Measurements from ENCODE around the gene ANXA3. TPM values are rescaled to one million over a fixed set of nuclear protein-coding genes. Genes with fewer than 3 reads are reported as not detected.

Gene ANXA3
- polyA plus RNA-seq, 1 of the 3 experiments (the other 2 are of a cell fraction): 13.8 TPM

- Histone ChIP-seq H2AFZ (ENCODE audit: low read depth) (no peak overlapping the region), H3K9me2 (no peaks in the 10 kb centered on the region), H3K9ac (no peak overlapping the region), H4K20me1 (ENCODE audit: insufficient read depth) (no peaks in the 10 kb centered on the region), H3K4me3 (ENCODE audit: low read depth in 2 of 2, low read length in 1 of 2) (no peak overlapping the region), H3K79me2 (ENCODE audit: insufficient read depth) (no peaks in the 10 kb centered on the region), H3F3A (replicated peaks; ENCODE audit: insufficient read depth) (peaks cover 10% of the 10 kb centered on the region), H3K4me2 (no peak overlapping the region), H3K36me3 (replicated peaks in 1 of 2; ENCODE audit: control insufficient read depth in 1 of 2, insufficient read depth in 2 of 2, low read length in 1 of 2) (no peaks in the 10 kb centered on the region), H3K4me1 (ENCODE audit: control insufficient read depth in 1 of 2, insufficient read depth in 2 of 2, low read depth in 1 of 2, low read length in 1 of 2) (peaks cover 4 to 6% of the 10 kb centered on the region in 2 experiments), H3K27me3 (ENCODE audit: insufficient read depth) (no peaks in the 10 kb centered on the region), H3K27ac (ENCODE audit: low read depth in 2 of 2, low read length in 1 of 2) (no peak overlapping the region), H3K9me3 (no peaks in the 10 kb centered on the region)
- POLR2A ChIA-PET: interaction anchor here (0.6 kb wide), 1 partner anchor 13 kb away, joined by 3 read pairs; no protein-coding TSS in a partner anchor
- no peak for TF ChIP-seq GABPA (IDR thresholded peaks at IDR 0.05; ENCODE audit: low read depth)
- 0 out of 2 replicates have a peak, but pooled peaks have one; percentile 8 for TF ChIP-seq GATA2 (CRISPR knock-in tag; IDR thresholded peaks at IDR 0.05)
- no peak for TF ChIP-seq NFIC (IDR thresholded peaks at IDR 0.05; ENCODE audit: borderline replicate concordance)
- CTCF ChIA-PET: interaction anchor here (2.2 kb wide), 1 partner anchor 223 kb away, joined by 8 read pairs; no protein-coding TSS in a partner anchor
- peak; percentile 14 for DNase-seq
- 22% methylated on average over 1 of the region's 1 CpG for WGBS (ENCODE audit: low lambda C conversion rate)
These were observed 89.1 kb downstream of the ANXA3 start for GRCh38 chr4:78640714-78641113.

DNA sequence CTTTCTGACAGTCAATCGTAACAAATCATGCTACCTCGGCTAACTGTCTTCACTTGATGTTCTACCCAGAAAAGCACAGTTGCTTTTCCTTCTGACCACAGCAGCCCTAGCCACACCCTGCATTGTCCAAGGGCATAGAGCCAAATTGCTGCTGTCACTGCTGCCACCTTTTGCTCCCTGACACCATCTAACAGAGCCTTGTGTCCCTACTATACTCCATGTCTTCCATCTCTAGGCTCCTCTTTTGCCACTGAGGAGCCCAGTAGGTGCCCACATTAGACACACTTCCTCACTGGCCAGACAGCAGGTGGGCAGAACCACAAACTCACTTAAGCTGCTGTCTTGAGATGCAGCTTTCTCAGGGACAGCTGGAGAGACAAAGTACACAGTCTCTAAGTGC is 91.4 kb downstream of the ANXA3 start:
- H3K9ac ChIP-seq: no peak overlapping the region
- H3K27me3 ChIP-seq (ENCODE audit: insufficient read depth): no peaks in the 10 kb centered on the region
- H4K20me1 ChIP-seq (ENCODE audit: insufficient read depth): no peaks in the 10 kb centered on the region
- no peak overlapping the region for H2AFZ ChIP-seq (ENCODE audit: low read depth)
- peaks cover 6 to 11% of the 10 kb centered on the region in 2 experiments for H3K4me1 ChIP-seq (ENCODE audit: control insufficient read depth in 1 of 2, insufficient read depth in 2 of 2, low read depth in 1 of 2, low read length in 1 of 2)
- no peak overlapping the region for H3K4me3 ChIP-seq (ENCODE audit: low read depth in 2 of 2, low read length in 1 of 2)
- ChIA-PET POLR2A (no interaction called here), CTCF (interaction anchor here (1.1 to 3.7 kb wide), 3 partner anchors 11 to 25 kb away, joined by 3 to 24 read pairs (median 3); no protein-coding TSS in a partner anchor)
- peaks cover 16% of the 10 kb centered on the region for H3F3A ChIP-seq (replicated peaks; ENCODE audit: insufficient read depth)
- no peaks in the 10 kb centered on the region for H3K79me2 ChIP-seq (ENCODE audit: insufficient read depth)
- no peaks in the 10 kb centered on the region for H3K9me2 ChIP-seq
- WGBS (ENCODE audit: low lambda C conversion rate): 100% methylated on average over 2 of the region's 2 CpGs
- no peak for DNase-seq
- H3K4me2 ChIP-seq: no peak overlapping the region
- no peaks in the 10 kb centered on the region for H3K36me3 ChIP-seq (replicated peaks in 1 of 2; ENCODE audit: control insufficient read depth in 1 of 2, insufficient read depth in 2 of 2, low read length in 1 of 2)
- H3K27ac ChIP-seq (ENCODE audit: low read depth in 2 of 2, low read length in 1 of 2): no peak overlapping the region
- H3K9me3 ChIP-seq: no peaks in the 10 kb centered on the region
- TF ChIP-seq, protein P1, sequence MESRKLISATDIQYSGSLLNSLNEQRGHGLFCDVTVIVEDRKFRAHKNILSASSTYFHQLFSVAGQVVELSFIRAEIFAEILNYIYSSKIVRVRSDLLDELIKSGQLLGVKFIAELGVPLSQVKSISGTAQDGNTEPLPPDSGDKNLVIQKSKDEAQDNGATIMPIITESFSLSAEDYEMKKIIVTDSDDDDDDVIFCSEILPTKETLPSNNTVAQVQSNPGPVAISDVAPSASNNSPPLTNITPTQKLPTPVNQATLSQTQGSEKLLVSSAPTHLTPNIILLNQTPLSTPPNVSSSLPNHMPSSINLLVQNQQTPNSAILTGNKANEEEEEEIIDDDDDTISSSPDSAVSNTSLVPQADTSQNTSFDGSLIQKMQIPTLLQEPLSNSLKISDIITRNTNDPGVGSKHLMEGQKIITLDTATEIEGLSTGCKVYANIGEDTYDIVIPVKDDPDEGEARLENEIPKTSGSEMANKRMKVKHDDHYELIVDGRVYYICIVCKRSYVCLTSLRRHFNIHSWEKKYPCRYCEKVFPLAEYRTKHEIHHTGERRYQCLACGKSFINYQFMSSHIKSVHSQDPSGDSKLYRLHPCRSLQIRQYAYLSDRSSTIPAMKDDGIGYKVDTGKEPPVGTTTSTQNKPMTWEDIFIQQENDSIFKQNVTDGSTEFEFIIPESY (IDR thresholded peaks at IDR 0.05; ENCODE audit: borderline replicate concordance, low read depth): no peak
- no peak for TF ChIP-seq TAF1 (IDR thresholded peaks at IDR 0.05; ENCODE audit: borderline replicate concordance, low read depth, low read length)
- TF ChIP-seq, protein P2, sequence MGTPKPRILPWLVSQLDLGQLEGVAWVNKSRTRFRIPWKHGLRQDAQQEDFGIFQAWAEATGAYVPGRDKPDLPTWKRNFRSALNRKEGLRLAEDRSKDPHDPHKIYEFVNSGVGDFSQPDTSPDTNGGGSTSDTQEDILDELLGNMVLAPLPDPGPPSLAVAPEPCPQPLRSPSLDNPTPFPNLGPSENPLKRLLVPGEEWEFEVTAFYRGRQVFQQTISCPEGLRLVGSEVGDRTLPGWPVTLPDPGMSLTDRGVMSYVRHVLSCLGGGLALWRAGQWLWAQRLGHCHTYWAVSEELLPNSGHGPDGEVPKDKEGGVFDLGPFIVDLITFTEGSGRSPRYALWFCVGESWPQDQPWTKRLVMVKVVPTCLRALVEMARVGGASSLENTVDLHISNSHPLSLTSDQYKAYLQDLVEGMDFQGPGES (IDR thresholded peaks at IDR 0.05; ENCODE audit: low read depth, low read length): no peak
- TF ChIP-seq, protein P3, sequence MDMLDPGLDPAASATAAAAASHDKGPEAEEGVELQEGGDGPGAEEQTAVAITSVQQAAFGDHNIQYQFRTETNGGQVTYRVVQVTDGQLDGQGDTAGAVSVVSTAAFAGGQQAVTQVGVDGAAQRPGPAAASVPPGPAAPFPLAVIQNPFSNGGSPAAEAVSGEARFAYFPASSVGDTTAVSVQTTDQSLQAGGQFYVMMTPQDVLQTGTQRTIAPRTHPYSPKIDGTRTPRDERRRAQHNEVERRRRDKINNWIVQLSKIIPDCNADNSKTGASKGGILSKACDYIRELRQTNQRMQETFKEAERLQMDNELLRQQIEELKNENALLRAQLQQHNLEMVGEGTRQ (IDR thresholded peaks at IDR 0.05; ENCODE audit: borderline replicate concordance, low read depth, low read length): no peak
